Cerebellar nuclear complex (tissue), 1 donor: ENCODE results near the gene CLDN6.

ENCODE experiments used
- DNase-seq, 2 experiments: peaks; one replicate each; lab custom pipeline; 2025; lab: John Stamatoyannopoulos, UW

The CLDN6 gene

DNA sequence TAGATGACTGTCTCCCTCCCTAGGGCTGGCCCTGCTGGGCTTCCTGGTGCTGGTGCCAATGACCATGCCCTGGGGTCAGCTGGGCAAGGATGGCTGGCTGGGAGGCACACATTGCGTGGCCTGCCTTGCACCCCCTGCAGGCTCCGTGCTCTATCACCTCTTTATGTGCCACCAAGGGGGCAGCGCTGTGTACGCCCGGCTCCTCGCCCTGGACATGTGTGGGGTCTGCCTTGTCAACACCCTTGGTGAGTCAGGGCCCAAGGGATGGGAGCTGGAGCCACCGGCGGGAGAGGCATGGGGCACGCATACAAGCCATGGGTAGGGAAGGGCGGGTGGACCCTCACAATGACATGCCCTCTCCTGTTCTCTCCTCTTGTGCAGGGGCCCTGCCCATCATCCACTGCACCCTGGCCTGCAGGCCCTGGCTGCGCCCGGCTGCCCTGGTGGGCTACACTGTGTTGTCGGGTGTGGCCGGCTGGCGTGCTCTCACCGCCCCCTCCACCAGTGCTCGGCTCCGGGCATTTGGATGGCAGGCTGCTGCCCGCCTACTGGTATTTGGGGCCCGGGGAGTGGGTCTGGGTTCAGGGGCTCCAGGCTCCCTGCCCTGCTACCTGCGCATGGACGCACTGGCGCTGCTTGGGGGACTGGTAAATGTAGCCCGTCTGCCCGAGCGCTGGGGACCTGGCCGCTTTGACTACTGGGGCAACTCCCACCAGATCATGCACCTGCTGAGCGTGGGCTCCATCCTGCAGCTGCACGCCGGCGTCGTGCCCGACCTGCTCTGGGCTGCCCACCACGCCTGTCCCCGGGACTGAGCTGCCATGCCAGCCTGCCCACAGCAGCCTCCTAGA, 46.6 kb downstream of the CLDN6 start:
- DNase-seq: no peak

GRCh38 chr16:2970563-2970962, 47.4 kb downstream of the CLDN6 start:
- DNase-seq: no peak

- DNase-seq: no peak
Measured at GRCh38 chr16:2969545-2970521, 48.1 kb downstream of the CLDN6 start.

DNA sequence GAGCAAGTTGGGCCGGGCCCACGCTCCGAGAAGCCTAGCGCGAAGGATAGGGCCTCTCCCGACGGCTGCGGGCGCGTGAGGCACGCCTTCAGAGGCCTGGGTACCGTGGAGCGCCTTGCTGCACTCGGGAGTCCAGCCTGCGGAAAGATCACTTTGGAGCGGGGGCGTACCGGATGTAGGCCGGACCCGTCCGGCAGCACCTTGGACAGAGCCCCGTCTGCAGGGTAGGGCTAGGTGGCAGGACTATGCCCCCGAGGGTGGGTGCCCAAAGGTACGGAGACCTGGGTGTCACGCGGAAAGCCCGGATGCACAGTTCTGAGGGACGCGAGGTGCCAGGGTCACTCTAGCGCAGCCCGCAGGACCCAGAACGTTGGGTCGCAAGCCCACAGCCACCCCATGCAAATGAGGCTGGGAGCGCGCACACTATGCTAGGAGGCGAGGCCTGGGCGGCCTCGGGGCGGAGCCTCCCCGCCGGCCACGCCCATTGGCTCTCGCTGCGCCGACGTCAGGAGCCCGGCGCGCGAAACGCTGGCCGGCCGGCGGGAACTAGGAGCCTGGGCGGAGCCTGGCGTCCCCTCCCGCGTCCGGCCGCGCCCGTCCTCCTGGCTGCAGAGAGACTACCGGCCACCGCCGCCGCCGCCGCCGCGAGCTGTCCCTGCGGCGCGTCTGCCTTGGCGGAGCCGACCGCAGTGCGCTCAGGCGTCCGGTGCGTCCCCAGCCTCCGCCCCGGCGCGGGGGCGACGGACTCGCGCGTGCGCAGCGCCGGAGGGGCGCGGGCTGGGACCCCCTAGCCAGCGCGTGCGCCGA, 49.0 kb downstream of the CLDN6 start, which contains the start of gene PAQR4:
Gene PAQR4 (plus strand): TSS at position 611 of the 807 bp plus-strand sequence. CDS start 327 bp downstream, outside the sequence.
- peak in 1 of 2 experiments; percentile 64 for DNase-seq

- no peak for DNase-seq
Measured at GRCh38 chr16:2968368-2968737, 49.6 kb downstream of the CLDN6 start.

GRCh38 chr16:2967721-2968161, 50.2 kb downstream of the CLDN6 start:
- no peak for DNase-seq

DNA sequence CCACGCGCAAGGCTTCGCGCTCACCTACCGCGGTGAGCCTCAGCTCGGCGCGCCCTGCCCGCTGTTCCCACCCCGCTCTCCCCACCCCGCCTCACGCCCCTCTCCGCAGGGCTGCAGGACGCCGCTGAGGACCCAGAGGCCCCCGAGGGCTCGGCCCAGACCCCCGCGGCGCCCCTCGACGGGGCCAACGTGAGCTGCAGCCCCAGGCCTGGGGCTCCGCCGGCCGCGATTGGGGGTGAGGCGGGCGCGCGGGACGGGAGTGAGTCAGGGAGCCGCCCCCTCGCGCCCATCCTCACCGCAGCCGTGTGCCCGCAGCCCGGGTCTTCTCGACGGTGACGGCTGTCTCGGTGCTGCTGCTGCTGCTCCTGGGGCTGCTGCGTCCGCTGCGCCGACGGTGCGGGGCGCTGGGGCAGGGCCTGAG, 50.8 kb downstream of the CLDN6 start:
- no peak for DNase-seq

GRCh38 chr16:2966808-2967191, 51.2 kb downstream of the CLDN6 start:
- no peak for DNase-seq

DNA sequence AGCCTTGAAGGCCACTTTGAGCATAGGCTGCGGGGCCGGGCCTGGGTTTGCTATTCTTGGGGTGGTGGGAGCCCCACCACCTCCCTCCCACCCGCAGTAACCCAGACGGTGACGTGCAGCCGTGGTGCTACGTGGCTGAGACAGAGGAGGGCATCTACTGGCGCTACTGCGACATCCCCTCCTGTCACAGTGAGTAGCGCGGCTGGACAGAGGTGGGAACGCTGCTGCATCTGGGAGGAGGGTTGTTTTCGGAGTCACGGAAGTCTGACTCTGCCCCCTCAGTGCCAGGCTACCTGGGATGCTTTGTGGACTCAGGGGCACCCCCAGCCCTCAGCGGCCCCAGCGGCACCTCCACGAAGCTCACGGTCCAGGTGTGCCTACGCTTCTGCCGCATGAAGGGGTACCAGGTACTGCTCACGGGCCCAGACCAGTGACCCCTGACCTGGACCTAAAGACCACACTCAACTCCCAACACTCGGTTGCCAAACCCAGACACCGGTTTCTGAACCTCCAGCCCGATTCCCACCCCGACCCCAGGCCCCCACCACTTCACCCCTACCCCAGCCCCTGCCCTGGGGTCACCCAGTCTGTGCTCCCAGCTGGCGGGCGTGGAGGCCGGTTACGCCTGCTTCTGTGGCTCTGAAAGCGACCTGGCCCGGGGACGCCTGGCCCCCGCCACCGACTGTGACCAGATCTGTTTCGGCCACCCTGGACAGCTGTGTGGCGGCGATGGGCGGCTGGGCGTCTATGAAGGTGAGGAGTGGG, 51.8 kb downstream of the CLDN6 start:
- no peak for DNase-seq
